Measurements from ENCODE around the gene CNTNAP4. TPM values are rescaled to one million over a fixed set of nuclear protein-coding genes. Genes with fewer than 3 reads are reported as not detected.

CNTNAP4 gene
- total RNA-seq, result under 1 TPM in 1 of 4 donors, not detected in 3; 0.09 TPM

DNA sequence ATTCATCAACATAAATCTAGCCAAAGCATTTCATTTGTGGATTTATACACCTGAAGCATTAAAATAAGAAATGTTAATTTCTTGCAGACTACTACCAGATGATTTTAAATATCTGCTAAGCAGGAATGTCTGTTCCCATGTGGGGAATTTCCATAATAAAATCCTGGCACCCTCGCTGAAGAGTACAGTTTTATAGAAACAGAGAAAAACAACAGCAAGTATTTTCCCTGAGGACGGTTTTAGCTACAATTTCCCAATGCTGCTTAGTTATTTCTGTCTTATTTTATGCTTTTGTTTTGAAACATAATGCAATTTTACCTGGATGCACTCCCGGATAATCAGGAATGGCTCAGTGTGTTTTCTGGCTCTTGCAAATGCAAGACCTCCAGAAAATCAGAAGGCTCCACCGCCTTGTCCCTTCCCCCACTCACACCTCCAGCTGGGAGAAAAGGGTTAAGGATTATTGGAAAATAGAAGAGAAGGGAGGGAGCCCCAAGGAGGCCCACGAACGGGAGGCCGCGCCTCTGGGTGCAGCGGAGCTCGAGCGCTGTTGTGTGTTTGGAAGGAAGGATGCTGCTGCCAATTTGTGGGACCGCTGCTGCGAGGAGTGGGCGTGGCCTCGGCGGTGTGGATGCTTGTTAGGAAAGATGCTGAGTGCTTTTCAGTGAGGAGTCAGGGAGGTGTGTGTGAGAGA lies at the start of gene CNTNAP4:
Gene CNTNAP4, plus strand, starts transcription at position 657 of the 694 bp plus-strand sequence. CDS start 262 bp downstream, outside the sequence.
- Histone ChIP-seq H3K36me3 (no peaks in the 10 kb centered on the region), H3K4me3 (no peak within 1 kb of the TSS), H3K27me3 (no peaks in the 10 kb centered on the region), H3K4me1 (no peaks in the 10 kb centered on the region), H3K9me3 (no peaks in the 10 kb centered on the region), H3K27ac (no peak within 1 kb of the TSS)
- intact Hi-C loops (cut with DNase I; ENCODE audit: low total_unique reads) (no loop called here), in situ Hi-C loops (cut with MboI; ENCODE audit: low sequenced_read_pairs in 4 of 4) (no loop called here)
- ATAC-seq (no peak), DNase-seq (no peak)
- TF ChIP-seq POLR2A (IDR thresholded peaks at IDR 0.05), result no peak
- TF ChIP-seq, protein P1, sequence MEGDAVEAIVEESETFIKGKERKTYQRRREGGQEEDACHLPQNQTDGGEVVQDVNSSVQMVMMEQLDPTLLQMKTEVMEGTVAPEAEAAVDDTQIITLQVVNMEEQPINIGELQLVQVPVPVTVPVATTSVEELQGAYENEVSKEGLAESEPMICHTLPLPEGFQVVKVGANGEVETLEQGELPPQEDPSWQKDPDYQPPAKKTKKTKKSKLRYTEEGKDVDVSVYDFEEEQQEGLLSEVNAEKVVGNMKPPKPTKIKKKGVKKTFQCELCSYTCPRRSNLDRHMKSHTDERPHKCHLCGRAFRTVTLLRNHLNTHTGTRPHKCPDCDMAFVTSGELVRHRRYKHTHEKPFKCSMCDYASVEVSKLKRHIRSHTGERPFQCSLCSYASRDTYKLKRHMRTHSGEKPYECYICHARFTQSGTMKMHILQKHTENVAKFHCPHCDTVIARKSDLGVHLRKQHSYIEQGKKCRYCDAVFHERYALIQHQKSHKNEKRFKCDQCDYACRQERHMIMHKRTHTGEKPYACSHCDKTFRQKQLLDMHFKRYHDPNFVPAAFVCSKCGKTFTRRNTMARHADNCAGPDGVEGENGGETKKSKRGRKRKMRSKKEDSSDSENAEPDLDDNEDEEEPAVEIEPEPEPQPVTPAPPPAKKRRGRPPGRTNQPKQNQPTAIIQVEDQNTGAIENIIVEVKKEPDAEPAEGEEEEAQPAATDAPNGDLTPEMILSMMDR (IDR thresholded peaks at IDR 0.05 in 4 of 5, conservative IDR thresholded peaks at IDR 0.05 in 1 of 5), result no peak

DNA sequence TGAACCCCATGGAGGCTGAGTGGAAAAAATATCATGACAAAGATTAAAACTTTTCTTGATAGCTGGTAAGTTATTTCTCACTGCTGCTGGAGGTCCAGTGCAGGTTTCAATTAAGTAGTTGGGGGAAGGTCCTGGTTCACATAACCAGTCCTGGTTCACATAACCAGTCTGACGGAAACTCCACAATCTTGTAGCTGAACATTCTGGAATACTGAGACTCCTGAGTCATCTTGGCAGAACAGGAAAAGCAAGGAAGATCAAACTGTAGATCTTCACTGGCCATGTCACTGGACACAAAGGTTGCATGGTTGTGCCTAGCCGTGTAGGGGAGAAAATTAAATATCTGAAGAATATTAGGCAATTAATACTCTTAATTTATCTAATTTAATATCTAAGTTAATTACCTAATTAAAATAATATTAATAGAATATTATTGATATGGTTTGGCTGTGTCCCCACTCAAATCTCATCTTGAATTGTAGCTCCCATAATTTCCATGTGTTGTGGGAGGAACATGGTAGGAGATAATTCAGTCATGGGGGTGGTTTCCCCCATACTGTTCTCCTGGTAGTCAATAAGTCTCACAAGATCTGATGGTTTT lies 48.6 kb upstream of the CNTNAP4 start:
- in situ Hi-C loops (cut with MboI; ENCODE audit: low sequenced_read_pairs in 4 of 4), result no loop called here
- Histone ChIP-seq H3K36me3 (no peaks in the 10 kb centered on the region), H3K9me3 (no peaks in the 10 kb centered on the region), H3K27ac (no peak overlapping the region), H3K4me3 (no peak overlapping the region), H3K27me3 (no peaks in the 10 kb centered on the region), H3K4me1 (no peaks in the 10 kb centered on the region)
- DNase-seq (no peak), ATAC-seq (no peak)
- intact Hi-C loops (cut with DNase I; ENCODE audit: low total_unique reads), result no loop called here
- TF ChIP-seq, protein P1 (IDR thresholded peaks at IDR 0.05 in 4 of 5, conservative IDR thresholded peaks at IDR 0.05 in 1 of 5), result no peak
- TF ChIP-seq POLR2A (IDR thresholded peaks at IDR 0.05), result no peak

DNA sequence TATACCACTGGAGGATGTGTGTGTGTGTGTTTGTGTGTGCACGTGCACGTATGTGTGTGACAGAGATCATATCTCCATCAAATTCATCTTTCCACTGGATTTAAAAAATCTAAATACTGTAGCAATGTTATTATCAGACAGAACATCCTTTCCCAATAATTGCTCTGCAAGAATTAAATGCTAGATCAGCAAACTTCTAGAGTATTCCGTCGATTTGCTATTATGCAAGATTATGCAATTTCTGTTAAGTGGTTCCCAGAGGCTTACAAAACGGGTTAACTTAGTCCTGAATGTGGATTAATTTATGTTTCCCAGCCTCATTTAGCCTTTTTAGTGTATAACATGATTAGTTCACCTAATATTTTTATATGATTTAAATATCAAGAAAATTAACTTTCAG lies 44.5 kb upstream of the CNTNAP4 start:
- in situ Hi-C loops (cut with MboI; ENCODE audit: low sequenced_read_pairs in 4 of 4), result no loop called here
- intact Hi-C loops (cut with DNase I; ENCODE audit: low total_unique reads), result no loop called here

DNA sequence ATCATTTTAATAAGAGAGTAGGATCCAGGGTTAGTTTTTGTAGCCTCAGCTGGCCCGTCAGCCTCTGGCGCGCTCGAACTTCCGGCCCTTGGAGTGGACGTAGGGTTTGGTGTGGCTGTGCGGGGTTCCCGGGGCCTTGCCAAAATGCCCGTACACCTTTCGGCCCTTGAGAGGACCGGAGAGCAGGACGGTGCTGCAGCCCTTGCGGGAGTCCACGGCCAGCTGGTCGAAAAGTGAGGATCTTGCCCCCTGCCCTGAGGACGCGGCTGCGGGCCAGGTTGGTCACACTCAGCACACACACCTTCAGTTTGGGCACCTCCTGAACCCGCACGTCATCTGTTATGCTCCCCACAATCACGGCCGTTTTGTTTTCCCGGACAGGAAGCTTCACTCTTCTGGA lies 42.2 kb upstream of the CNTNAP4 start:
- ATAC-seq (no peak), DNase-seq (no peak)
- H3K4me1 ChIP-seq, result no peaks in the 10 kb centered on the region
- H3K27me3 ChIP-seq, result no peaks in the 10 kb centered on the region
- H3K27ac ChIP-seq, result no peak overlapping the region
- H3K4me3 ChIP-seq, result no peak overlapping the region
- no peaks in the 10 kb centered on the region for H3K9me3 ChIP-seq
- intact Hi-C loops (cut with DNase I; ENCODE audit: low total_unique reads) (no loop called here), in situ Hi-C loops (cut with MboI; ENCODE audit: low sequenced_read_pairs in 4 of 4) (no loop called here)
- TF ChIP-seq, protein P1 (IDR thresholded peaks at IDR 0.05 in 4 of 5, conservative IDR thresholded peaks at IDR 0.05 in 1 of 5), result no peak
- TF ChIP-seq POLR2A (IDR thresholded peaks at IDR 0.05), result no peak
- no peaks in the 10 kb centered on the region for H3K36me3 ChIP-seq

More for the DNA sequence above, 44.5 kb upstream of the CNTNAP4 start:
- no peaks in the 10 kb centered on the region for H3K36me3 ChIP-seq
- H3K4me3 ChIP-seq, result no peak overlapping the region
- H3K4me1 ChIP-seq, result no peaks in the 10 kb centered on the region
- H3K27ac ChIP-seq, result no peak overlapping the region
- ATAC-seq (no peak), DNase-seq (no peak)
- TF ChIP-seq, protein P1 (IDR thresholded peaks at IDR 0.05 in 4 of 5, conservative IDR thresholded peaks at IDR 0.05 in 1 of 5), result no peak
- H3K27me3 ChIP-seq, result no peaks in the 10 kb centered on the region
- no peaks in the 10 kb centered on the region for H3K9me3 ChIP-seq

All from gastrocnemius medialis (tissue), 4 donors.